Endodermal cell (in vitro differentiated cells): ENCODE measurements around the gene RAP2B. TPM values are rescaled to one million over a fixed set of nuclear protein-coding genes. Genes with fewer than 3 reads are reported as not detected.

Experiments
- DNase-seq: peaks from one replicate; pipeline ENCODE4 v3.0.0-alpha.2; 2017
- H3K27ac ChIP-seq: 2 replicates; pipeline ENCODE4 v1.5.1; 2013; ENCODE audit warnings: mild to moderate bottlenecking, low read depth, low read length, moderate library complexity
- H3K27me3 ChIP-seq: 2 replicates; pipeline ENCODE4 v1.6.1; 2013; ENCODE audit warnings: mild to moderate bottlenecking, low read length, moderate library complexity; ENCODE audit not compliant: insufficient read depth, control insufficient read depth, poor library complexity, severe bottlenecking
- H3K36me3 ChIP-seq: 2 replicates; pipeline ENCODE4 v1.7.0; 2013; ENCODE audit warnings: mild to moderate bottlenecking, low read length, moderate library complexity; ENCODE audit not compliant: control insufficient read depth, insufficient read depth
- H3K4me1 ChIP-seq: one replicate; pipeline ENCODE4 v1.7.0; 2013; ENCODE audit warnings: low read length; ENCODE audit not compliant: control insufficient read depth, insufficient read depth
- H3K4me3 ChIP-seq: 2 replicates; pipeline ENCODE4 v1.5.1; 2013; ENCODE audit warnings: mild to moderate bottlenecking, low read length, moderate library complexity
- H3K9ac ChIP-seq: 2 replicates; pipeline ENCODE4 v1.6.1; 2013; ENCODE audit warnings: mild to moderate bottlenecking, low read length, moderate library complexity; ENCODE audit not compliant: poor library complexity, severe bottlenecking; ENCODE audit errors: extremely low read depth
- H3K9me3 ChIP-seq: 2 replicates; pipeline ENCODE4 v1.6.1; 2013; ENCODE audit warnings: mild to moderate bottlenecking, low read length, moderate library complexity; ENCODE audit not compliant: control insufficient read depth
- H3K27ac Mint-ChIP-seq: 2 replicates; pipeline ENCODE4 v1.8.0; 2020; ENCODE audit warnings: mixed read lengths
- H3K27me3 Mint-ChIP-seq: 2 replicates; pipeline ENCODE4 v1.8.0; 2021; ENCODE audit warnings: mild to moderate bottlenecking, mixed read lengths; ENCODE audit not compliant: insufficient read depth
- H3K36me3 Mint-ChIP-seq: 2 replicates; pipeline ENCODE4 v1.8.0; 2020; ENCODE audit warnings: low read depth, mixed read lengths
- H3K4me1 Mint-ChIP-seq: 2 replicates; pipeline ENCODE4 v1.8.0; 2020; ENCODE audit warnings: mixed read lengths
- H3K4me3 Mint-ChIP-seq: 2 replicates; pipeline ENCODE4 v1.8.0; 2020; ENCODE audit warnings: mild to moderate bottlenecking, moderate library complexity, mixed read lengths
- H3K9me3 Mint-ChIP-seq: 2 replicates; pipeline ENCODE4 v1.8.0; 2020; ENCODE audit warnings: mild to moderate bottlenecking, mixed read lengths
- WGBS, 2 experiments: methylation state at CpG; one replicate each; pipeline versions ENCODE4 v1.1.5 to v1.1.7; 2013; ENCODE audit warnings: missing lambda C conversion rate in 2 of 2, mixed read lengths in 1 of 2; ENCODE audit not compliant: insufficient coverage in 1 of 2, insufficient read length in 1 of 2; 5-methylcytosine and 5-hydroxymethylcytosine counted together
- total RNA-seq, 2 donors: library from RNA; stranded (reverse); fragmentation: NEBNext Ultra II Directional in 1 of 2; extraction: Animal tissue kit (Norgen Biotek cat#: 25700) in 1 of 2; gene quantifications; 2 replicates in 1 of 2; 3 replicates in 1 of 2; pipeline ENCODE4 v1.2.1, GENCODE V29; 2021
- TF ChIP-seq, protein P1 (sequence below): fragments of 200-600 bp; sonication (generic); conservative IDR thresholded peaks from 2 replicates; pipeline ENCODE4 v1.5.0; 2021; ENCODE audit warnings: antibody characterized with exemption, mild to moderate bottlenecking

RAP2B gene
- total RNA-seq, 2 donors from 2014 or later, result 24.7 to 27.3 TPM

GRCh38 chr3:153129866-153130265 lies 32.2 kb upstream of the RAP2B start:
- Histone ChIP-seq H3K4me3 (no peak overlapping the region), H3K4me1 (no peaks in the 10 kb centered on the region), H3K27ac (no peak overlapping the region), H3K9me3 (no peaks in the 10 kb centered on the region), H3K36me3 (no peaks in the 10 kb centered on the region), H3K9ac (no peak overlapping the region), H3K27me3 (no peaks in the 10 kb centered on the region)
- H3K27ac Mint-ChIP-seq, result no peak overlapping the region
- no peaks in the 10 kb centered on the region for H3K4me1 Mint-ChIP-seq
- H3K4me3 Mint-ChIP-seq, result no peak overlapping the region
- H3K27me3 Mint-ChIP-seq, result no peaks in the 10 kb centered on the region
- no peak for DNase-seq
- TF ChIP-seq, protein P1, sequence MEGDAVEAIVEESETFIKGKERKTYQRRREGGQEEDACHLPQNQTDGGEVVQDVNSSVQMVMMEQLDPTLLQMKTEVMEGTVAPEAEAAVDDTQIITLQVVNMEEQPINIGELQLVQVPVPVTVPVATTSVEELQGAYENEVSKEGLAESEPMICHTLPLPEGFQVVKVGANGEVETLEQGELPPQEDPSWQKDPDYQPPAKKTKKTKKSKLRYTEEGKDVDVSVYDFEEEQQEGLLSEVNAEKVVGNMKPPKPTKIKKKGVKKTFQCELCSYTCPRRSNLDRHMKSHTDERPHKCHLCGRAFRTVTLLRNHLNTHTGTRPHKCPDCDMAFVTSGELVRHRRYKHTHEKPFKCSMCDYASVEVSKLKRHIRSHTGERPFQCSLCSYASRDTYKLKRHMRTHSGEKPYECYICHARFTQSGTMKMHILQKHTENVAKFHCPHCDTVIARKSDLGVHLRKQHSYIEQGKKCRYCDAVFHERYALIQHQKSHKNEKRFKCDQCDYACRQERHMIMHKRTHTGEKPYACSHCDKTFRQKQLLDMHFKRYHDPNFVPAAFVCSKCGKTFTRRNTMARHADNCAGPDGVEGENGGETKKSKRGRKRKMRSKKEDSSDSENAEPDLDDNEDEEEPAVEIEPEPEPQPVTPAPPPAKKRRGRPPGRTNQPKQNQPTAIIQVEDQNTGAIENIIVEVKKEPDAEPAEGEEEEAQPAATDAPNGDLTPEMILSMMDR, result no peak
- peaks cover 6% of the 10 kb centered on the region for H3K9me3 Mint-ChIP-seq
- 100% methylated on average over 1 to 2 of the region's 3 CpGs for WGBS, 2 experiments
- no peaks in the 10 kb centered on the region for H3K36me3 Mint-ChIP-seq

DNA sequence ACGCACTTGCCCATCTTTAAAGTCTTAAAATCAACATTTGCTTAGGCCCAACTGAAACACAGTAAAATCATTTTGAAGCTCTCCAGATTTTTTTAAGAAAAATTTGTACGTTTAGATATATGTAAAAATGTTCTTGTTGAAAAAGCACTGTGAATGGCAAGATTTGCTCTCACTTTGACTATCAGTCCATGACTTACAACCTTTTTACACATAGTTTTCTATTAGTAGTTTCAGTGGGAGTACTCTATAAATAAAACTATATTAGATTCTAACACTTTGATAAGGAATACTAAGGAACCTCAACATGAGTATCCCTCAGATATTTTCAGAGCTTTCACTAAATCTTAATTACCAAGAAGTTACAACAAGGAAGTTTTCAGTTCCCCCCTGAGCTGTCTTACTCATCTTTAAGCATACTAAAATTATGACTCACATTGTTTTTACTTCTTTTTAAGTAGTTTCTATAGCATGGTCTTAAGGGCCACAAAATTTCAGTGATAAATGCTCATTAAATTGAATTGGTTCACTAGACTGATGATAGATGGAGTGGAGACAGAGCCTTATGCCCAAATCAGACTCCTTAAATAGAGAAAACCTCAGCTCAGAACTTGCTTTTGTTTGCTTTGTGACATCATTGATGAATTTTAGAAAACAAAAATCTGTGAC lies 31.6 kb upstream of the RAP2B start:
- no peak overlapping the region for H3K4me3 Mint-ChIP-seq
- TF ChIP-seq, protein P1, result no peak
- H3K36me3 ChIP-seq, result no peaks in the 10 kb centered on the region
- no peak for DNase-seq
- no peaks in the 10 kb centered on the region for H3K4me1 Mint-ChIP-seq
- no peaks in the 10 kb centered on the region for H3K36me3 Mint-ChIP-seq
- no peaks in the 10 kb centered on the region for H3K27me3 ChIP-seq
- H3K27ac Mint-ChIP-seq, result no peak overlapping the region
- H3K4me1 ChIP-seq, result no peaks in the 10 kb centered on the region
- no peaks in the 10 kb centered on the region for H3K9me3 ChIP-seq
- H3K27me3 Mint-ChIP-seq, result no peaks in the 10 kb centered on the region
- no peak overlapping the region for H3K4me3 ChIP-seq
- H3K9ac ChIP-seq, result no peak overlapping the region
- peaks cover 1% of the 10 kb centered on the region for H3K9me3 Mint-ChIP-seq
- WGBS, 2 experiments, result 94 to 100% methylated on average over 1 of the region's 2 CpGs
- no peak overlapping the region for H3K27ac ChIP-seq

- Histone ChIP-seq H3K27me3 (no peaks in the 10 kb centered on the region), H3K4me1 (no peaks in the 10 kb centered on the region), H3K4me3 (no peak overlapping the region), H3K9ac (no peak overlapping the region), H3K27ac (no peak overlapping the region), H3K36me3 (no peaks in the 10 kb centered on the region), H3K9me3 (no peaks in the 10 kb centered on the region)
- TF ChIP-seq, protein P1, result no peak
- no peaks in the 10 kb centered on the region for H3K27me3 Mint-ChIP-seq
- WGBS, 2 experiments, result 89 to 100% methylated on average over 1 of the region's 2 CpGs
- H3K36me3 Mint-ChIP-seq, result no peaks in the 10 kb centered on the region
- H3K27ac Mint-ChIP-seq, result no peak overlapping the region
- H3K4me3 Mint-ChIP-seq, result no peak overlapping the region
- H3K4me1 Mint-ChIP-seq, result peaks cover 12% of the 10 kb centered on the region
- no peaks in the 10 kb centered on the region for H3K9me3 Mint-ChIP-seq
- DNase-seq, result no peak
Observed at GRCh38 chr3:153137626-153138025, 24.4 kb upstream of the RAP2B start.
